B cell (primary cell): Measurements from ENCODE around the gene BSG. TPM values are rescaled to one million over a fixed set of nuclear protein-coding genes. Genes with fewer than 3 reads are reported as not detected.

Source experiments
- ATAC-seq: fragments of 200-7000 bp; cut with Tn5 transposase; one replicate; pipeline ENCODE4 v1.10.0; 2021; ENCODE audit warnings: low read depth, mild to moderate bottlenecking, moderate number of reproducible peaks, moderate library complexity
- CTCF ChIA-PET: fragments of 350-600 bp; sonication (Branson Sonifier 250); formaldehyde crosslinking; loops from one replicate; lab custom pipeline; 2021; ENCODE audit warnings: antibody characterized with exemption, inconsistent platforms; lab: Charles Lee
- POLR2A ChIA-PET: fragments of 350-600 bp; sonication (Branson Sonifier 250); formaldehyde crosslinking; loops from one replicate; lab custom pipeline; 2021; ENCODE audit warnings: antibody characterized with exemption; lab: Charles Lee
- DNase-seq: peaks from one replicate; pipeline ENCODE4 v3.0.0; 2013
- H2AFZ ChIP-seq: 2 replicates; pipeline ENCODE4 v1.6.1; 2012; ENCODE audit warnings: mild to moderate bottlenecking, low read depth, low read length; ENCODE audit not compliant: insufficient read depth, poor library complexity, severe bottlenecking
- H3K27ac ChIP-seq, 2 donors: 1 replicate in 1 of 2; 2 replicates in 1 of 2; pipeline ENCODE4 v1.5.1; 2012 to 2013; ENCODE audit warnings: low read length in 2 of 2, mild to moderate bottlenecking in 2 of 2, moderate library complexity in 1 of 2
- H3K27me3 ChIP-seq, 4 experiments: fragments of 200-600 bp in 1 of 4; sonication (generic) in 1 of 4; replicated peaks in 1 of 4; 1 replicate in 2 of 4; 2 replicates in 2 of 4; pipeline versions ENCODE4 v1.6.1 to v1.7.0; 2013 to 2016; ENCODE audit warnings: low read length in 3 of 4, mild to moderate bottlenecking in 2 of 4, mixed read lengths in 1 of 4, moderate library complexity in 1 of 4; ENCODE audit not compliant: insufficient read depth in 4 of 4, control insufficient read depth in 3 of 4; ENCODE audit errors: control extremely low read depth in 1 of 4
- H3K36me3 ChIP-seq, 2 experiments: replicated peaks in 1 of 2; 1 replicate in 1 of 2; 2 replicates in 1 of 2; pipeline versions ENCODE4 v1.6.1 to v1.7.1; 2013; ENCODE audit warnings: low read length in 1 of 2; ENCODE audit not compliant: insufficient read depth in 2 of 2, control insufficient read depth in 1 of 2; ENCODE audit errors: control extremely low read depth in 1 of 2, extremely low read depth in 1 of 2
- H3K4me1 ChIP-seq, 2 donors: fragments of 200-600 bp in 1 of 2; sonication (generic) in 1 of 2; 1 replicate in 1 of 2; 2 replicates in 1 of 2; pipeline versions ENCODE4 v1.5.1 to v1.6.1; 2013 to 2017; ENCODE audit warnings: low read length in 2 of 2; ENCODE audit not compliant: control insufficient read depth in 2 of 2, insufficient read depth in 2 of 2
- H3K4me2 ChIP-seq: replicated peaks from 2 replicates; pipeline ENCODE3; 2012; ENCODE audit warnings: mild to moderate bottlenecking, low read depth, low read length; ENCODE audit not compliant: poor library complexity, severe bottlenecking
- H3K4me3 ChIP-seq, 5 experiments: fragments of 200-600 bp in 1 of 5; sonication (generic) in 1 of 5; 1 replicate in 3 of 5; 2 replicates in 2 of 5; pipeline versions ENCODE4 v1.5.1 to v1.7.0; 2011 to 2016; ENCODE audit warnings: low read length in 4 of 5, mild to moderate bottlenecking in 4 of 5, low read depth in 2 of 5, control low read depth in 1 of 5, moderate library complexity in 1 of 5; ENCODE audit not compliant: insufficient read depth in 1 of 5; ENCODE audit errors: control extremely low read depth in 1 of 5, extremely low read depth in 1 of 5
- H3K79me2 ChIP-seq: fragments of 200-600 bp; sonication (generic); one replicate; pipeline ENCODE4 v1.6.0; 2016; ENCODE audit warnings: low read length; ENCODE audit not compliant: control insufficient read depth, insufficient read depth
- H3K9ac ChIP-seq: fragments of 200-600 bp; sonication (generic); 2 replicates; pipeline ENCODE4 v1.6.1; 2017; ENCODE audit warnings: mild to moderate bottlenecking, low read length, moderate library complexity
- H3K9me3 ChIP-seq, 3 donors: one replicate each; pipeline versions ENCODE4 v1.6.1 to v1.7.1; 2013; ENCODE audit warnings: low read length in 2 of 3; ENCODE audit not compliant: control insufficient read depth in 2 of 3, insufficient read depth in 1 of 3; ENCODE audit errors: control extremely low read depth in 1 of 3
- H4K20me1 ChIP-seq: 2 replicates; pipeline ENCODE4 v1.6.0; 2012; ENCODE audit warnings: mild to moderate bottlenecking, low read length; ENCODE audit not compliant: insufficient read depth, control insufficient read depth, poor library complexity, severe bottlenecking
- H3K27ac Mint-ChIP-seq: one replicate; pipeline ENCODE4 v1.8.0; 2021; ENCODE audit warnings: mixed read lengths
- H3K27me3 Mint-ChIP-seq: one replicate; pipeline ENCODE4 v1.8.0; 2021; ENCODE audit warnings: mixed read lengths
- H3K4me1 Mint-ChIP-seq: one replicate; pipeline ENCODE4 v1.8.0; 2021; ENCODE audit warnings: mixed read lengths
- H3K4me3 Mint-ChIP-seq: one replicate; pipeline ENCODE4 v1.8.0; 2021; ENCODE audit warnings: mixed read lengths
- H3K9me3 Mint-ChIP-seq: one replicate; pipeline ENCODE4 v1.8.0; 2022; ENCODE audit warnings: mixed read lengths; ENCODE audit not compliant: insufficient read depth
- EZH2 ChIP-seq: IDR thresholded peaks from 2 replicates; pipeline ENCODE4 v1.6.1; 2012; ENCODE audit warnings: borderline replicate concordance, low read depth, mild to moderate bottlenecking, moderate library complexity, low read length; ENCODE audit not compliant: insufficient read depth, poor library complexity, severe bottlenecking
- WGBS: methylation state at CpG from one replicate; pipeline ENCODE4 v1.1.5; 2013; ENCODE audit warnings: missing lambda C conversion rate; ENCODE audit not compliant: insufficient coverage; 5-methylcytosine and 5-hydroxymethylcytosine counted together
- intact Hi-C: fragments of 100-400 bp; cut with micrococcal nuclease; formaldehyde crosslinking; loops from one replicate; pipeline ENCODE4 v1.10.0; 2022
- polyA plus RNA-seq: library from polyadenylated mRNA; depleted of rRNA; stranded (reverse); fragments of >200 nt; gene quantifications from 2 replicates; pipeline ENCODE4 v1.2.3, GENCODE V29; 2012
- total RNA-seq, 2 donors: library from RNA; stranded (reverse); fragments of 120-200 nt in 1 of 2; gene quantifications; 1 replicate in 1 of 2; 2 replicates in 1 of 2; pipeline versions ENCODE4 v1.2.3 to v1.2.4, GENCODE V29; 2013 to 2022
- TF ChIP-seq, protein P1 (sequence below): fragments of 200-600 bp; IDR thresholded peaks from one replicate; pipeline ENCODE4 v1.8.0; 2022; ENCODE audit warnings: antibody characterized with exemption, mild to moderate bottlenecking

BSG gene
- total and polyA plus RNA-seq, 2 donors (not counting 1 experiment from before 2014, with no cell fraction given), result 82.1 to 131 TPM

DNA sequence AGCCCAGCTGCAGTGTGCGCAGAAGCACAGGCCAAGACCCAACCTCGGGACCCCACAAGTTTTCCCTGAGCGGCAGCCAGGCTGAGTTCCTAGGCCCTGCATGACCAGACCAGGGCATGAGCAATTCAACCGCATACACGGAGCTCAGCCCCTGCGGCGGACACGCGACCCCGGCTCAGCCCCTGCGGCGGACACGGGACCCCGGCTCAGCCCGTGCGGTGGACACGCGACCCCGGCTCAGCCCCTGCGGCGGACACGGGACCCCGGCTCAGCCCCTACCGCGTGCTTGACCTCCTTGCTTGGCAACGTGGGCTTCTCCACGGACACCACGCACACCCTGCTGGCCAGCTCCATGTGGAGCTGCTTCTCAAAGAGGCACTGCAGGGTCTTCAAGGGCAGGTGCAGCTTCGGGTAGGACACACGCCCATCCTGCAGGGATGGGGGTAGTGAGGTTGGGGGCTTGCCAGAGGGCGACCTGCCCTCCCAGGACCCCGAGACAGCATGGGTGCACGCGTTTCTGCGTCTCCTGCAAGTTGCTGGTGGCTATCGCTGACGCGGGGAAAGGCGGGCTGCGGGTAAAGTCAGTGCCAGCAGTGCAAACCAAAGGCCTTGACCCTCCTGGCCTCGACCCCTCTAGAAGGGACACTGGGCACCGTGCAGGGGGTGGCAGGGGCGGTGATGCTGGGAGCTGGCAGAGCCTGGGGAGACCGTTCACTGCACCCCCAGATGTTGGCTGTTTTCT is 51.0 kb downstream of the BSG start:
- Histone ChIP-seq H4K20me1 (peaks cover 18% of the 10 kb centered on the region), H3K4me2 (no peak overlapping the region), H3K27me3 (no peaks in the 10 kb centered on the region), H3K79me2 (peaks cover 9% of the 10 kb centered on the region), H3K36me3 (peaks cover 0 to 40% of the 10 kb centered on the region in 2 experiments), H3K4me1 (no peaks in the 10 kb centered on the region), H3K9ac (no peak overlapping the region), H2AFZ (no peak overlapping the region), H3K9me3 (no peaks in the 10 kb centered on the region), H3K27ac (no peak overlapping the region), H3K4me3 (no peak overlapping the region)
- Mint-ChIP-seq H3K27ac (no peak overlapping the region), H3K27me3 (no peaks in the 10 kb centered on the region), H3K4me1 (no peaks in the 10 kb centered on the region), H3K9me3 (no peaks in the 10 kb centered on the region), H3K4me3 (no peak overlapping the region)
- DNase-seq, result no peak
- no peak for ATAC-seq
- TF ChIP-seq, protein P1, sequence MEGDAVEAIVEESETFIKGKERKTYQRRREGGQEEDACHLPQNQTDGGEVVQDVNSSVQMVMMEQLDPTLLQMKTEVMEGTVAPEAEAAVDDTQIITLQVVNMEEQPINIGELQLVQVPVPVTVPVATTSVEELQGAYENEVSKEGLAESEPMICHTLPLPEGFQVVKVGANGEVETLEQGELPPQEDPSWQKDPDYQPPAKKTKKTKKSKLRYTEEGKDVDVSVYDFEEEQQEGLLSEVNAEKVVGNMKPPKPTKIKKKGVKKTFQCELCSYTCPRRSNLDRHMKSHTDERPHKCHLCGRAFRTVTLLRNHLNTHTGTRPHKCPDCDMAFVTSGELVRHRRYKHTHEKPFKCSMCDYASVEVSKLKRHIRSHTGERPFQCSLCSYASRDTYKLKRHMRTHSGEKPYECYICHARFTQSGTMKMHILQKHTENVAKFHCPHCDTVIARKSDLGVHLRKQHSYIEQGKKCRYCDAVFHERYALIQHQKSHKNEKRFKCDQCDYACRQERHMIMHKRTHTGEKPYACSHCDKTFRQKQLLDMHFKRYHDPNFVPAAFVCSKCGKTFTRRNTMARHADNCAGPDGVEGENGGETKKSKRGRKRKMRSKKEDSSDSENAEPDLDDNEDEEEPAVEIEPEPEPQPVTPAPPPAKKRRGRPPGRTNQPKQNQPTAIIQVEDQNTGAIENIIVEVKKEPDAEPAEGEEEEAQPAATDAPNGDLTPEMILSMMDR, result no peak
- no peak for TF ChIP-seq EZH2
- ChIA-PET POLR2A (no interaction called here), CTCF (no interaction called here)
- intact Hi-C loops, result no loop called here
- 98% methylated on average over 43 of the region's 44 CpGs for WGBS

GRCh38 chr19:623974-624373 is 51.6 kb downstream of the BSG start:
- H3K4me3 ChIP-seq, result no peak overlapping the region
- H3K4me2 ChIP-seq, result no peak overlapping the region
- H3K27ac ChIP-seq, result no peak overlapping the region
- no peak overlapping the region for H3K27ac Mint-ChIP-seq
- H3K79me2 ChIP-seq, result peaks cover 15% of the 10 kb centered on the region
- no peak for DNase-seq
- H3K27me3 Mint-ChIP-seq, result no peaks in the 10 kb centered on the region
- ChIA-PET CTCF (no interaction called here), POLR2A (interaction anchor here (0.6 kb wide), 1 partner anchor 35 kb away, joined by 5 read pairs; no protein-coding TSS in a partner anchor)
- intact Hi-C loops, result no loop called here
- no peaks in the 10 kb centered on the region for H3K4me1 ChIP-seq
- no peaks in the 10 kb centered on the region for H3K27me3 ChIP-seq
- peaks cover 24% of the 10 kb centered on the region for H4K20me1 ChIP-seq
- no peak for ATAC-seq
- H3K9ac ChIP-seq, result no peak overlapping the region
- no peak overlapping the region for H2AFZ ChIP-seq
- peaks cover 0 to 36% of the 10 kb centered on the region in 2 experiments for H3K36me3 ChIP-seq
- peaks cover 2% of the 10 kb centered on the region for H3K4me1 Mint-ChIP-seq
- no peaks in the 10 kb centered on the region for H3K9me3 ChIP-seq
- TF ChIP-seq, protein P1, result no peak
- no peak for TF ChIP-seq EZH2
- H3K9me3 Mint-ChIP-seq, result no peaks in the 10 kb centered on the region
- no peak overlapping the region for H3K4me3 Mint-ChIP-seq
- WGBS, result 96% methylated on average over 23 of the region's 24 CpGs
